HG02884 (cell line): ENCODE results near the gene AHRR.
"Not testable (repeated sequence)": the region's sequence is repeated elsewhere in the genome, so short reads cannot be mapped to it uniquely, and the experiment has no call there.

Experiments
- ATAC-seq: cut with Tn5 transposase; IDR thresholded peaks from one replicate; pipeline ENCODE4 v1.9.1; 2021; ENCODE audit warnings: mild to moderate bottlenecking, moderate library complexity; ENCODE audit not compliant: unreplicated experiment

AHRR gene

GRCh38 chr5:392431-392988 is 71.0 kb downstream of the AHRR start:
- ATAC-seq, result peak; percentile 79

DNA sequence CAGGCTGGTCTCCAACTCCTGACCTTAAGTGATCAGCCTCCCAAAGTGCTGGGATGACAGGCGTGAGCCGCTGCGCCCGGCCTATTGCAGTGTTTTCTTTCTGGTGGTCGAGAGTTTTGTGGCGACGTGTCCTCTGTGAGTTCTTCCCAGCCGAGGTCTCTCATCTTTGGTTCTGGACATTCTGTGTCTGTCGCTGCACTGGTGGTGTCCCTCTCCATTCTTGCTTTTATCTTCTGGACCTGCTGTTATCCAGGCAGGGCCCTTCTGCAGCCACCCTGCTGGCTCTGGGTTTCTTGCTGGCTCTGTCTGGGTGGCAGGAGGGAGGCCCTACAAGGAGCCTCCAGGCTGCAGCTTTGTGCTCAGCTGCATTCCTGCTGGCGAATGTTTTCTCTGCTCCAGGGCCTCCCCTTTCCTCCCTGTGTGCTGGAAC is 72.3 kb downstream of the AHRR start:
- ATAC-seq, result no peak

- ATAC-seq, result no peak
Observed at GRCh38 chr5:394671-395155, 73.2 kb downstream of the AHRR start.

- ATAC-seq, result no peak
Observed at GRCh38 chr5:395156-395920, 73.8 kb downstream of the AHRR start.

DNA sequence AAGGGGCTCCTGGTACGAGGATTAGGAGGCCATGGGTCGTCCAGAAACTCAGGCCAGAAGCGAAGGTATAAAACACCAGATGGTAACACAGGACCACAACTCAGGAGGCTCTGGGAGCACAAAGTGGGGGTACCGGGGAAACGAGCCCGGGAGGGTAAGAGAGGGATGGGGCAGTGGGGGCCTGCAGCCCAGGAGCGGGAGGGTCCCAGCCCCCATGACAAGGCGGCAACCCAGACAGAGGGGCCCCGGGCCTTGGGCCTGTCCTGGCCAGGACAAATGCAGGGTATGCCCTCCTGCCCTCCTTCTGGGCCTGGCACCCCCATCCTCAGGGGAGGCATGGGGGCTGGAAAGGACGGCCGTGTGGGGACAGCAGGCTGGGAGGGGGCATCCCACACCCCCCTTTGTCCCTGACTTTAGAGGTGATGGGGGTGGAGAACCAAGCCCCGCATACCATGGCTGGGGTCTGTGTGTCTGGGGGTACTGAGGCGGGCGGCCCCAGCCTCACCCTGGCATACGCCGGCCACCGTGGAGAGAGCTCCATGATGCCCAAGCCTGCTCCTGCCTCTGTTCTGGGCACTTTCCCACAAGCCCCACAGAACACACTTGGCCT is 74.5 kb downstream of the AHRR start:
- ATAC-seq, result no peak

- ATAC-seq, result no peak
Observed at GRCh38 chr5:396531-396961, 75.0 kb downstream of the AHRR start.

GRCh38 chr5:398141-398474 is 76.6 kb downstream of the AHRR start:
- not testable (repeated sequence) for ATAC-seq

GRCh38 chr5:398475-399295 is 77.2 kb downstream of the AHRR start:
- no peak for ATAC-seq

DNA sequence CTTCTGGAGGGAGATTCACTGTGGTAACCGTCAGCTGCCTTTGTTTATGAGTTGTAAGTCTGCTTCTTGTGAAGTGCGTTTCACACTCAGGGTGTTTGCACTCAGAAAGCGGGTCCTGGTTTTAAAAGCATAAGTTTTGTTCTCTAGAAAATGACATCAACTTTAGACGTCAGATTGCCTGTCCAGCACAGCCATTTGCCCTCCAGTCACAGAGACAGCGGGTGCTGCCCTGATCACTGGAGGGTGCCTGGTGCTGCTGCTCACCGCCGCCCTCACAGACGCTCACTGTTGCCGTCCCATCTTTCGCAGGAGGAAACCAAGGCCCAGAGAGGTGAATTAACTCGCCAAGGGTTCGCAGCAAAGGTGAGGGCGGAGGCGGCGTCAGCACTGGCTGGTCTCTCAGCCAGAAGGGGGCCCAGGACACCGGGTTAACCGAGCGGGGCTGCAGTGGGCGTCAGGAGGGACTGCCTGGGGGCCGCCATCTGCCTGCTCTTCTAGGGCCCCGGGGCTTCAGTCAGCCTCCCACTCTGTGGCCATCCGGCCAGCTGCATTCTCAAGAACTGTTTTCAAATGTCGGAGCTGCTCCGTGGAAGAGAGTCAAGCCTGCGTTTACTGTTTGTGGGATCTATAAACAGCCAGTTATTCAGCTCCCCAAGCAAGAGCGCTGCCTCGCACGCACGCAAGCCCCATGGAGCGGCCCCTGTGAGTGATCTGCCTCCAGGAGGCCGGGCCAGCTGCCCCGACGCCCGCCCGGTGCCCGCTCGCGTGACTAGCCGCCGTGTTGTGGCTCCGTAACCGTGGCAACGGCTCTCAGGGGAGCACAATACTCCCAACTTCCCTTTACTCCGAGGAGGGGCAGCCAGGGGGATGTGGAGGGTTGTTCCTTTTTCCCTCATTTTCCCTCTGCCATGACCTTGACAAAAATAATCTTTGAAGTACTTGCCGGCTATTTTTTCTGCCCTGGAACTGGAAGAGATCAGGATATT is 78.1 kb downstream of the AHRR start:
- ATAC-seq, result peak; percentile 59

- no peak for ATAC-seq
Observed at GRCh38 chr5:400282-401145, 79.0 kb downstream of the AHRR start.

GRCh38 chr5:401146-402034 is 79.9 kb downstream of the AHRR start:
- no peak for ATAC-seq

- ATAC-seq, result not testable (repeated sequence)
Observed at GRCh38 chr5:402219-402614, 80.7 kb downstream of the AHRR start.

GRCh38 chr5:402615-403359 is 81.3 kb downstream of the AHRR start:
- peak; percentile 63 for ATAC-seq

DNA sequence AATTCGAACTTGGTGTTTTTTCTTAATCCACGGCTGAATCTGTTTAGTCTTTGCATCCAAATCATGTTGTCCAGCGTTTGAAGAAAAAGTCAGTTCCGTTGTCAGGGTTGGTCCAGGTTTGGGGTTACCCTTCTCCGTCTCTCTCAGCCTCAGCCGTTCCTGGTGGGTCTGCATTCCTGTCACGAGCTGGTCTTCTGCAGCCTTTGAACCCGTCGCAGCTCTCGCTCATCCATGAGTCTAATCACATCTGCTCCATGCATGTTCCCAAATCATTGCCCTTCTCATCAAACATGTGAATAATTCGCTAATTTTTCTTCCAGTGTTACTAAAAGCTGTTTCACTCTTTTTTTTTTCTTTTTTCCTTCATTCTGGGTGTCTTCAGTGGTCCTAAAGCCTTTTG is 82.5 kb downstream of the AHRR start:
- no peak for ATAC-seq

GRCh38 chr5:404666-405241 is 83.2 kb downstream of the AHRR start:
- ATAC-seq, result no peak

DNA sequence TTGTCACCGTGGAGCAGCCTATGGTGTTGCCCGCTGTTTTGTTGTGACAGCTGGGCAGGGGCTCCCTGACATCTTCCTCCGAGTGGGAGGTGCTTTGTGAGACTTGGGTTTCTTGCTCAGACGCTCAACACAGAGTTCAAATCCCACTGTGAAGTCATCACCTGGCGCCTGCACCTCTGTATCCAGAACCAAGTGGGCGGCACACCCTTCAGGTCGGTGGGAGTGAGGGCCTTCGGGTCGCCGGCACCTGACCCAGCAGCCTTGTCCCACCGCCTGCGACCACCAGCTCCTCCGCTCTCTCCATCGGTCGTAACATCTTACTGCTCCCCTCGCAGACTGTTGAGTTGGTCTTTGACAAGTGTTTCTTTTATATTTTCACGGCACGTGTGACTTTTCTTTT is 83.9 kb downstream of the AHRR start:
- ATAC-seq, result no peak

- no peak for ATAC-seq
Observed at GRCh38 chr5:406041-406440, 84.5 kb downstream of the AHRR start.
